Measurements from ENCODE around the gene SLC10A3.
A peak's percentile ranks its signal among the peaks of the same experiment; 100 is the strongest.

The SLC10A3 gene

DNA sequence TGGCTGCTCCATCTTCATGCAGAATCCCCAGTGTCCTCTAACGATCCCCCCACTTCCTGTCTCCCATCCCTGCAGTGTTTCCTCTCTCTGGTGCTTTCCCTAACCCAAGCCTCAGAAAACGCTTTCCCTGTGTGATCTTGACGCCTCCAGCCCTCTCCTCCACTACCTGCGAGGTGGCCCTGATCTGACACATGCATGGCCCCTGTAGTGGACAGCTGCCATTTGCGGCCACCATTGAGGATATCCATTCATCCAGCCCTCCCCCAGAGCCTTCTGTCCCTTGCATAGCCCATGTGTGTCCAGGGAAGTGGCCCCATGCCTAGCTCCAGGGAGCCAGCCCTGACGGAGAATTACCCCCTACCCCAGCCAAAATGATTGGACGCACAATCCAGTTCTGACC is 7.1 kb downstream of the SLC10A3 start:
- DNase-seq: no peak

DNA sequence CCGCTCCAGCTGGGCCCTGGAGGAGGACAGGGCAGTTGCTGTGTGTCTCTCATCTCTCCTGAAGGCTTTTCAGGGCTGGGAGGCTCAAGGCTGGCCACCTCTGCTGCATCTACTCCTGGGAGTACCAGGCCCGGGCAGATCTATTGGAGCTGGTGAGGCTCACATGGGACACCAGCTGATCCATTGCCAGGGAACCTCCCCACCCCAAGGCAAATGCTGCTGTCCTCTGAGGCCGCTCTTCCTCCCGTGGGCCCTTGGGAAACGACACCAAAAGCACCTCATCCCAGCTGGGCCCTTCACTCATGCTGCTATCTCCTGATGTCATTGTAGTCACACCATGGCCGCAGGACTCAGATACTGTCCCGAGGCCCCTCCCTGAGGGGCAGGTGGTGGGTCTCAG is 7.6 kb downstream of the SLC10A3 start:
- no peak for DNase-seq

DNA sequence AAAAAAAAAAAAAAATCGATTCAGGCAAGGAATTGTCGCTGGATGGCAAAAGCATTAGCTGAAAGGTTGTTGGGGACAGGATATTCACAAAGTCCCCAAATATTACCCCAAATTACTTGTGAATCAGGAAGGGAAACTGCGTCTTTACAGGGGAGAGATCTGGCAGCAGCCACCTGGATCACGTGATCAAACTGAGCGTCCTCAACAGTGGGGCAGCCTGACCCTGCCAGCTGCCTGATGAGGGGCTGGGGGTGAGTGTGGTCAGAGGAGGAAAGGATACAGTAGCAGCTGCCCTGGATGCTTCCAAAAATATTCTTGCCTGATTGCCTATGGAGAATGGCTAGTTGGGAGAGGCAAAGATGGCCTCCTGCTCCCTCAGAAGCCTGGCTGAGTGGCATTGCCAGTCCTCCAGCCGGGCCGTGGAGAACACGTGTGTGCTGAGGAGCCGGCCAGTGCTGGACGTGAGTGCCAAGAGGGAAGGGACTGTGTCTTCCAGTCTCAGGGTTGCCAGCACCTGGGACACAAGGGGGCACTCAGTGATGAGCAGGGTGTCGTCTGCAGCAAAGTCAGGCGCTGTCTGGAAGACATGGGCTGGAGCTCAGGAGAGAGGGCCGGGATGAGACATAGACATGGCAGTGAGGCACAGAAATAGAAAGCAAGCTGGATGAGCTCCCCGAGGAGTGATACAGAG is 8.4 kb downstream of the SLC10A3 start:
- DNase-seq: no peak

DNA sequence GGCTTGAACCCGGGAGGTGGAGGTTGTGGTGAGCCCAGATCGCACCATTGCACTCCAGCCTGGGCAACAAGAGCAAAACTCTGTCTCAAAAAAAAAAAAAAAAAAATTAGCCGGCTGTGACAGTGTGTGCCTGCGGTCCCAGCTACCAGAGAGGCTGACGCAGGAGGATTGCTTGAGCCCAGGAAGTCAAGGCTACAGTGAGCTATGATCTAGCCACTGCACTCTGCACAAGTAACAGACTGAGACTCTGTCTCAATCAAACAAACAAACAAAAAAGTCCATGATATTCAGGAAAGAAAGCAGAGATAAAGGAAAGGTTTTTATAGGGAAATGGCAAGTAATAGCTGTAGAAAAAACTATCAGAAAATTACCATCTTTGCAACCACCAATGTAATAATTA is 9.2 kb downstream of the SLC10A3 start:
- no peak for DNase-seq

DNA sequence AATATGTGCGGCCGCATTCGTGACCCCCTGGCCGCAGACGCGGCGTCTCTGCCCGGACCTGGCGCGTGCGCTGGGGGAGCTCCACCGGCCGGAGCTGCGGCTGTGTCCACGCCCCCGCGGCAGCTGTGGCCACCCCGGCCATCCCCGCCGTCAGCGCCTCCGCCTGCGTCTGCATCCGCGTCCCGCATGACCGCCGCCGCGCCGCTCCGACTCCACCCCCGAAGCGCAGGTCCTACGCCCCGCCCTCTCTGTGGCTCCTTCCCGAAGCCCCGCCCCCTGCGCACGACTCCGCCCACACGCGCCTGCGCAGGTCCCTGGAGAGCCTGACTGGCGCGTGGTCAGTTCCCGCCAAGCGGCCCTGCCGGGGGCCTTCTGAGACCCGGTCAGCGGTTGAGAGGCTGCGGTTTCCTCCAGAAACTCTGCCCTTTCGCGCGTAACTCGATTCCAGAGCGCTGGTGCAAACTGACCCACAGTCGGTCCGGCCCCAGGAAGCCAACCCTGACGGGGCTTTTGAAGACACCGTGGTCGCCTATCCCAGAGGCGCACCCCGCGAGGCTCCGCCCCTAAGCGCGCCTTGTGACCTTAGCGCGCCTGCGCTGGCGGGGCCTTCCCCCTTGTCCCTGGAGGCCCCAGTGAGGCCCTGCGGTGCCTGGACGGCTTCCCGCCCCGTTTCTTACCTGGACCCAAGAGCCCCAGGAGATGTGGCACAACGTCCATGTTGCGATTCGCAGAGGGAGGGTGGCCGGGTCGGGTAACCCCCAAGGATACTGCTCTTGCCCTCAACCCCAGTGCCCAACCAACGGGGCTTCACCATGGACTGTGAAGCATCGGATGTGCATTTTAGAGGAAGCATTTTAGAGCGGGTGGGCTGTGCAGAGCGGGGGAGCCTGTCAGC is 11.5 kb downstream of the SLC10A3 start, which contains the start of gene LAGE3:
TSS of gene LAGE3 (minus strand) at position 554 of the 895 bp plus-strand sequence. CDS start at position 188, 366 bp downstream.
- peak; percentile 85 to 93 (median 88) for DNase-seq

DNA sequence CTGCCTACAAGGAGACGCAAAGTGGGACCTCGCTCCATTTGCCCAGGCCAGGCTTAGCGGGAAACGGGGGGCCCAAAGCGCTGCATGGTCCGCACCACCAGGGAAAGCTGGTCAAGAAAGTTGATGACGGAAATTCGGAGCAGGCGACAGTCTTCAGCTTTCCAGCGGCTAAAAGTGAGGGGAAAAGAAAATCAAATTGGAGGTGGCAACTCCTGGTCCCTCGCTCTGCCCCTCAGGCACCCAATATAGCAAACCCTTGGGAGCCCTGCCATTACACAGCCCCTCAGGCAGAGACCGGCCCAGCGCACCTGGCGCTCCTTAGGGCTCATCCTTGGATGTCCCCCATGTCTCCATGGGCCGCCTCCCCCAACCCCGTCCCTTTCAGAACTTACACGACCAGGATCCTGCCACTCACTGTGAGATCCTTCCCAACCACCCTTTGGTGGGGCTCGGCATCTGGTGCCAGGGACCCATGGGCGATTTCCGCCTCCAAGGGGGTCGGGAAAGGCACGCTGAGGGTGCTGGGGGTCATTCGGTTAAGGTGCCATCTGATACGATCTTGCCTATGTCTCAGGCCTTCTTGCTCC is 12.4 kb downstream of the SLC10A3 start:
- DNase-seq: no peak

DNA sequence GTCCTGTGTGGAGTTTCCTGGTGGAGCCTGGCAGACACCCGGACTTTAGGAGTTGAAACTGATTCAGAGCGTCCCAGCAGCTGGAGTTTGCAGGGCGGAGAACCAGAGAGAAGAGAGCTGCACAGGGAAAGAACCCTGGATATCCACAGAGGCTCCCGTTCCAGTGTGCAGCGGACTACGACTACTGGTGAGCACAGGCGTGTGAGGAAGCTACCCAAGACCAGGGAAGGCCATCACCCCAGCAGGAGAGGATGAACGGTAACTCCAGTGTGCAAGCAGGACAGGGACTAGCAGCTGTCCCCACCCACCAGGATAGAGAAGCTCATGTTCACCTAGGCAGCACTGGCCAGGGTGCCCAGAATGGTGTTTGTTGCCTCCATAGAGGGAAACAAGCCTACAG is 13.6 kb downstream of the SLC10A3 start:
- no peak for DNase-seq

DNA sequence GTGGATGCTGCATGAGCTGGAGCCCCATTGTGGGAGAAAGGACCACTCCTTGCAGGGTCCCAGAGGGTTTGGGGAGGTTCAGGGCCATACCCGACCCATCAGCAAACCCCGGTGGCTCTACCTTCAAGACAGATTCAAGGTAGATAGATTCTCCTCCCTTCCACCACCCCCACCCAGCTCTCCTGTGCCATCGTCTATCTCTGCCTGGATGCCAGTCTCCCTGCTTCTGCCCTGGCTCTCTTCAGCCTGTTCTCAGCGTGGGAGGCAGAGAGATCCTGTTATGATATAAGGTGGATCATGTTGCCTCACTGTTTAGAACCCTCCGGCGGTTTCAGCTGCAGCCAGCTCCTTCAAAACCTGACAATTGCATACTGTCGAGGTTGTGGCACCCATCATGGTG is 16.7 kb downstream of the SLC10A3 start:
- DNase-seq: no peak

DNA sequence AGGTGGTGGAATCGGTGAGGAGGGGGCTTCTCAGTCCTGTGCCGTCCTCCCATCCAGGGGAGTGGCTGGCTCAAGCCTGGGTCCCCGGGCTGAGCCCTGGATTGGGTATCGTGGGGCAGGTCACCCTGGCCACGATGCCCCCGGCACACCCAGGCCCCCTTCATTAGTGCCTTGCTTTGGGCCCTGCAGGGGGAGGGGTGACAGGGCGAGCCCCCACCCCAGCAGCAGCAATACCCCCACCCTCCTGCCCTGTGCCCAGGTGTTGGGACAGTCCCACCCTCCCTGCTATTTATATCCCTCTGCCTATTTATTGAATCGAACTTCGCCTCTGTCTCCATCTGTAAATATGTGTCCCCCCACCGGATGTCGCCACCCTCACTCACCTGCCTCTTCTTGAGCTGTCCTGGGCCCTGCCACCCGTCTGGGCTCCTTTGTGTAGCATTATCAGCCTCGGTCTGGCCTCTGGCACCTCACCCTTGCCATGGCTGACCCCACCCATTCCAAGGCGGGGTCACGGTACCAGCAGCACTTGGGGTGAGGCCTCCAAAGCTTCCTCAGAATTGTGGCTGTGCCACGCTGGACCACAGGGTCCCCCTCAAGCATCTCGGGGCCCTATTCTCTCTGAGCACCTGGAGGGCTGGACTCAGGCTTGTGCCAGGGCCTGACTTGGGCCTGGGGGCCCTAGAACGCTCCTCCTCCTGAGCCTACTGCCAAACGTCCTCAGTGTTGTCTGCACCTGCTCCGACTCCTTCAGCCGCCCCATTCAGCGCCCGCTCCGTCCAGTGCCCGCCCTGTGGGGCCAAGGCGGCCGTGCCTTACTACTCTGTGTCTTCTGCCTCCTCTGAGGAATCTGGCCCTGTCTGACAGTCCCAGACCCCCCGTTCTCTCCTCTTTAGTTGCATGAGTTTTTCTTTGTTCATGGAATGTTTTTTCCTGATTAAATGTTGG is 17.5 kb downstream of the SLC10A3 start:
- DNase-seq: no peak

DNA sequence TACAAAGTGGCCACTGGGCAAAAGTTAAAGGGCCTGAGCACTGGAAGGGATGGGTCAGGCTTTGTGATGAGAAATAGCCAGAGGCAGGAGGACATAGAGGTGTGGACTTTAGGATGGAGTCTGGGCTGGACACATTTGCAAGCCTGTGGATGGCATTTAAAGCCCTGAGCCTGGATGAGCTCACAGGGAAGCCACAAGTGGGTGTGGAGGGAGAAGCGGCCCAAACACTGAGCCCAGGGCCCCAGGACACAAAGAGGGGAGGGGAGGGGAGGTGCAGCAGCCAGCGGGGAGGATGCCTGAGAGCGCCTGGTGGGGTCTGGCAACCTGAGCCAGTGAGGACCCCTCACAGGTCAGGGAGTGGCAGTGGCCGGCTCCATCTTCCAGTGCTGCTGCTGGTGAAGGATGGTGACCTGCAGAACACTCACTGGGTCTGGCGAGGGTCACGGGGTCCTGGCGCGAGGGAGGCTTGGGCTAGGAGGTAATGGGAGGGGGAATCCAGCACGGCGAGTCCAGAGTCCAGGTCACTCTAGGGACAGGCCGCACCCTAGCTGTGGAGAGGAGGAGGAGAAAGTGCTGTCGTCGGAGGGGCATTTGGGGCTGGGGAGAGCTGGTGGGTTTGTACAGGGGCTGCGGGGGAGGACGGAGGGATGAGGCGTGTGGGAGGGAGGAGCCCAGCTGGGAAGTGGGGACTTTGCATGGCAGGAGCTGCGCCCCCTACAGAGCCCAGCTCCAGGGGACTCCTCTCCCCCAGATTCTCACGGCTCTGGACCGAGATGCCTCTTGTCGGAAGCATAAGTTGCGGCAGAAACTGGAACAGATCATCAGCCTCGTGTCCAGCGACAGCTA is 18.4 kb downstream of the SLC10A3 start:
- DNase-seq: no peak

DNA sequence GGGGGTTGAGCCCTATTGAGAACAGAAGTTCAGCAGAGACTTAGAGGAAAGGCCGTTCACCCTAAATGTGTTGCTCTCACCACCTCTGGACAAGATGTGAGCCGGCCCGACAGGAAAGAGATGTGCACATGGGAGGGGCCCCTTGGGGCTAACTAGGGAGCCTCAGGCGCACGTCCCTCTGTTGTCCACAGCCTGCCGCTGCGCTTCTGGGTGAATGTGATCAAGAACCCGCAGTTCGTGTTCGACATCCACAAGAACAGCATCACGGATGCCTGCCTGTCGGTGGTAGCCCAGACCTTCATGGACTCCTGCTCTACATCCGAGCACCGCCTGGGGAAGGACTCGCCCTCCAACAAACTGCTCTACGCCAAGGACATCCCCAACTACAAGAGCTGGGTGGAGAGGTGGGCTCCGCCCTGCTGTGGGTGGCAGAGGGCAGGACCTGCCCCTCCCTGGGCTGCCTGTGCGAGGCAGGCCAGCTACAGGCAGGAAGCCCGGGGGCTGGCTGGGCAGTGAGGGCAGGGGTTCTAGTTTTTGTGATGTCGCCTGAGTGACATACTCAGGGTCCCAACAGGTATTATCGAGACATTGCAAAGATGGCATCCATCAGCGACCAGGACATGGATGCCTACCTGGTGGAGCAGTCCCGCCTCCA is 19.4 kb downstream of the SLC10A3 start:
- DNase-seq: no peak

DNA sequence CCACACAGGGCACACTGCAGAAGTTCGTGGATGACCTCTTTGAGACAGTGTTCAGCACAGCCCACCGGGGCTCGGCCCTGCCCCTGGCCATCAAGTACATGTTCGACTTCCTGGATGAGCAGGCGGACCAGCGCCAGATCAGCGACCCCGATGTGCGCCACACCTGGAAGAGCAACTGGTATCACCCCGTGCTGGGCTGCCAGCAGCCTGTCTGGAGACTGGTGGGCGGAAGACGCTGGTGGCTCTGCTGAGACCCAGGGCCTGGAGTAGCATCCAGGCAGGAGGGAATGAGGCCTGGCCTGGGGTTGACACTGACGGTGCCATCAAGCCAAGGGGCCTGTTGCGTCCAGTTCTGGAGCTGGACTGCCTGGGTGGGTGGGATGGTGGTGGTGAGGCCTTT is 20.0 kb downstream of the SLC10A3 start:
- DNase-seq: no peak

DNA sequence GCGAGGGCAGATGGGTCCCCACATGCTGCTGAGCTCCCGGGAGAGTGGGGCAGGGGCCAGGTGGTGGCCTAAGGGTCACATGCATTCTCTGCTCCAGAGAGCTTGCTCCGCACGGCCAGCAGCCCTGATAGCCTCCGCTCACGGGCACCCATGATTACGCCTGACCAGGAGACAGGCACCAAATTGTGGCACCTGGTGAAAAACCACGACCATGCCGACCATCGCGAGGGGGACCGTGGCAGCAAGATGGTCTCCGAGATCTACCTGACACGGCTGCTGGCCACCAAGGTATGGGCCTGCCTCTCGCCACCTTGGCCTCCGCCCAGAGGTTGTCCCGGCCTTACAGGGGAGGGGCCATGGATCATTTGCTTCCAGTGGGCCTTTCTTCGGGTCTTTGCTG is 20.5 kb downstream of the SLC10A3 start:
- no peak for DNase-seq

DNA sequence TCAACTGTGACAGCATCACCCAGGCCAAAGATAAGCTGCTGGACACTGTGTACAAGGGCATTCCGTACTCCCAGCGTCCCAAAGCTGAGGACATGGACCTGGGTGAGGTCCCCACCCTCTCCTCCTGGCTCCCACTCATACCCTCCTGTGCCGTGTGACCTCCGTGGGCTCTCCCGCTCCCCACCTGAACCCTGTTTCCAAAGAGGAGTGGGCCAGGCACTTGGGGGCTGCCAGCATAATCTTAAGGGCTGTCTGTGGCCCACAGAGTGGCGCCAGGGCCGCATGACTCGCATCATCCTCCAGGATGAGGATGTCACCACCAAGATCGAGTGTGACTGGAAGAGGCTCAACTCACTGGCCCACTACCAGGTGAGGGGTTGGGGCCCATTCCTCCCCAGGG is 21.3 kb downstream of the SLC10A3 start:
- DNase-seq: no peak

DNA sequence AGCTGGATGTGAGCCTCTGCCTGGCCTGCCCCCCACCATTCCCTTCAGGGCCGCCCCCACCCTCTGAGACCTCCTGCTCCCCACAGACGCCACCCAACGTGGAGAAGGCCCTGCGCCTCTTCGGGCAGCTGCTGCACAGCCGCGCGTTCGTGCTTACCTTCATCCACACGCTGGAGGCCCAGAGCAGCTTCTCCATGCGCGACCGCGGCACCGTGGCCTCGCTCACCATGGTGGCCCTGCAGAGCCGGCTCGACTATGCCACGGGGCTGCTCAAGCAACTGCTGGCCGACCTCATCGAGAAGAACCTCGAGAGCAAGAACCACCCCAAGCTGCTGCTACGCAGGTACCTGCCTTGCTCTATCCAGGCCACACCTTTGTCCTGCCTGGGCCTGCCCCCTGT is 22.2 kb downstream of the SLC10A3 start:
- DNase-seq: no peak

DNA sequence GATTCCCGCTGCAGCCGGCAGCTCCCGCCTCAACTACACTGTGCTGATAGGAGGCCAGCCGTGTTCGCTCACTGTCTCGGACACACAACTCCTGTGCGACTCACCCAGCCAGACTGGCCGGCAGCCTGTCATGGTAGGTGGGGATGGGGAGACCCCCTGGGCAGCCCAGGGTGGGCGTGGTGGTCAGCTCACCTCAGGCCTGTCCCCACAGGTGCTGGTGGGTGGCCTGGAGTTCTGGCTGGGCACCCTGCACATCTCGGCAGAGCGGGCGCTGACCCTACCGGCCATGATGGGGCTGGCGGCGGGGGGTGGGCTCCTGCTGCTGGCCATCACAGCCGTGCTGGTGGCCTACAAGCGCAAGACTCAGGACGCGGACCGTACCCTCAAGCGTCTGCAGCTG is 22.9 kb downstream of the SLC10A3 start:
- DNase-seq: no peak

DNA sequence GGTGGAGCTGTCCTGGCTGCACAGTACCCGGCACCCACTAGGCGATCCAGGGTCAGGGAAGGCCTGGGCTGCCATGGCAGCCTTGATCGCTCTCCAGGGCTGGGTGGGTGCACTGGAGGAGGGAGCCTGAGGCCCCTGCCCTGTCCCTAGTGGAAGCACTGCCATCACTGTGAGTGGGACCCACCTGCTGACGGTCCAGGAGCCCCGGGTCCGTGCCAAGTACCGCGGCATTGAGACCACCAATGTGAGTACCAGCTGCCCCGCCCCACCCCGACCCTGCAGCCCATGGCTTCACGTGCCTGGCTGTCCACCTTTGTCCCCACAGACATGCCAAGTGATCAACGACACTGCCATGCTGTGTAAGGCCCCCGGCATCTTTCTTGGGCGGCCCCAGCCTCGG is 23.5 kb downstream of the SLC10A3 start:
- DNase-seq: no peak

DNA sequence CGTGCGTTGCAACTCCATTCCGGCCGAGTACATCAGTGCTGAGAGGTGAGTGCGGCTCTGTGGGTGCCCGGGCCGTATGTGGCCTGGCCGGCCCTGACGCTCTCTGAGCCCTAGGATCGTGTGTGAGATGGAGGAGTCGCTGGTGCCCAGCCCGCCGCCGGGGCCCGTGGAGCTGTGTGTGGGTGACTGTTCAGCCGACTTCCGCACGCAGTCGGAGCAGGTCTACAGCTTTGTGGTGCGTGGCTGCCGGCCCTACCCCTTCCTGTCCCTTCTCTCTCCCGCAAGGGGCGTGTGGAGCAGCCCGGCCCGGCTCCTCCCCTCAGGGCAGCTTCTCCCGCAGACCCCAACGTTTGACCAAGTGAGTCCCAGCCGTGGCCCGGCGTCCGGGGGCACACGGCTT is 24.4 kb downstream of the SLC10A3 start:
- no peak for DNase-seq

DNA sequence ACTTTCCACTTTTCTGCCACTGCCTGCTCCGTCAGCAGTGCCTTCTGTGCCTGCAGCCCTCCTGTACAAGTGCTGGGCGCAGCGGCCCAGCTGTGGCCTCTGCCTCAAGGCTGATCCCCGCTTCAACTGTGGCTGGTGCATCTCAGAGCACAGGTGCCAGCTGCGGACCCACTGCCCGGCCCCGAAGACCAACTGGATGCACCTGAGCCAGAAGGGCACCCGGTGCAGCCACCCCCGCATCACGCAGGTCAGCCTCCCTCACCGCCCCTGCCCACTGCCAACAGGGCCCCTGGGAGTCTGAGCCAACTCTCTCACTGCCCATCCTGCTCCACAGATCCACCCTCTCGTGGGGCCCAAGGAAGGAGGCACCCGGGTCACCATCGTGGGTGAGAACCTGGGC is 24.8 kb downstream of the SLC10A3 start:
- DNase-seq: no peak

DNA sequence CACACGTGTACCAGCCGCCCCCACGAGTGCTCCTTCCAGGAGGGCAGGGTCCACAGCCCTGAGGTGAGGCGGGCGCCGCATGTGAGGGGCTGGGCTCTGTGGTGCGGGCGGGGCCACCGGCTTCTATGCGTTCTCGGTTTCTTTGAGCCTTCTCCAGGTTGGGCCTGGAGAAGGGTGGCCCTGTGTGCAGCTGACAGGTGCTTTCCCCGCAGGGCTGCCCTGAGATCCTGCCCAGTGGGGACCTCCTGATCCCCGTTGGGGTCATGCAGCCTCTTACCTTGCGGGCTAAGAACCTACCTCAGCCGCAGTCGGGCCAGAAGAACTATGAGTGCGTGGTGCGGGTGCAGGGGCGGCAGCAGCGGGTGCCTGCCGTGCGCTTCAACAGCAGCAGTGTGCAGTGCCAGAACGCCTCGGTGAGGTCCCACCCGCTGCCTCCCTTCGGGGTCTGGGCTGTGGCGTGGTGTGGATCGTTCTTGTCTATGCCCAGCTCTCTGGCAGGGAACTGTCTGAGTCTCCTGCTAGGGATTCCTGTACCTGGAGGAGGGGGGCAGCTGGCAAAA is 25.5 kb downstream of the SLC10A3 start:
- DNase-seq: no peak
